Neural cell (in vitro differentiated cells): ENCODE measurements around the gene LRRC71. TPM values are rescaled to one million over a fixed set of nuclear protein-coding genes. Genes with fewer than 3 reads are reported as not detected.

ENCODE experiments used
- H2AFZ ChIP-seq: fragments of 200-600, 300-800 bp; sonication (generic), shearing (Covaris generic); 2 replicates; pipeline ENCODE4 v1.6.0; 2014; ENCODE audit warnings: low read depth, mild to moderate bottlenecking, antibody characterized with exemption, low read length, moderate library complexity
- H3F3A ChIP-seq: fragments of 200-600 bp; shearing (Covaris generic); 2 replicates; pipeline ENCODE4 v1.6.1; 2016; ENCODE audit warnings: mild to moderate bottlenecking, moderate library complexity, mixed read lengths, antibody characterized with exemption, low read length; ENCODE audit not compliant: insufficient read depth, poor library complexity, severe bottlenecking
- H3K27ac ChIP-seq: fragments of 200-600, 300-800 bp; sonication (generic), shearing (Covaris generic); 2 replicates; pipeline ENCODE4 v1.5.1; 2014; ENCODE audit warnings: mild to moderate bottlenecking, low read length, moderate library complexity
- H3K27me3 ChIP-seq: fragments of 300-800, 200-600 bp; sonication (generic), shearing (Covaris generic); 2 replicates; pipeline ENCODE4 v1.6.0; 2014; ENCODE audit warnings: mild to moderate bottlenecking, low read depth, low read length, moderate library complexity; ENCODE audit not compliant: insufficient read depth
- H3K36me3 ChIP-seq: fragments of 300-800, 200-600 bp; sonication (generic), shearing (Covaris generic); 2 replicates; pipeline ENCODE4 v1.5.1; 2014; ENCODE audit warnings: mild to moderate bottlenecking, antibody characterized with exemption, low read length, moderate library complexity; ENCODE audit not compliant: insufficient read depth
- H3K4me2 ChIP-seq: fragments of 300-800, 200-600 bp; sonication (generic), shearing (Covaris generic); 2 replicates; pipeline ENCODE4 v1.6.0; 2014; ENCODE audit warnings: mild to moderate bottlenecking, low read length
- H3K4me3 ChIP-seq: fragments of 300-800, 200-600 bp; sonication (generic), shearing (Covaris generic); 2 replicates; pipeline ENCODE4 v1.5.1; 2014; ENCODE audit warnings: mild to moderate bottlenecking, low read length, moderate library complexity
- H3K79me2 ChIP-seq: fragments of 200-600 bp; shearing (Covaris generic); replicated peaks from 2 replicates; pipeline ENCODE4 v1.6.0; 2014; ENCODE audit warnings: mild to moderate bottlenecking, low read length, moderate library complexity; ENCODE audit not compliant: insufficient read depth
- H3K9ac ChIP-seq: fragments of 300-800, 200-600 bp; sonication (generic), shearing (Covaris generic); 2 replicates; pipeline ENCODE4 v1.6.1; 2016; ENCODE audit warnings: mild to moderate bottlenecking, low read length, mixed read lengths
- H3K9me2 ChIP-seq: fragments of 200-600 bp; shearing (Covaris generic); 2 replicates; pipeline ENCODE4 v1.6.1; 2016; ENCODE audit warnings: mild to moderate bottlenecking, low read length, mixed read lengths; ENCODE audit not compliant: insufficient read depth
- H3K9me3 ChIP-seq: fragments of 200-600, 300-800 bp; sonication (generic), shearing (Covaris generic); 2 replicates; pipeline ENCODE4 v1.6.1; 2016; ENCODE audit warnings: mild to moderate bottlenecking, mixed run types, low read length, moderate library complexity, mixed read lengths
- H4K20me1 ChIP-seq: fragments of 200-600 bp; shearing (Covaris generic); 2 replicates; pipeline ENCODE4 v1.6.1; 2016; ENCODE audit warnings: mild to moderate bottlenecking, mixed run types; ENCODE audit not compliant: insufficient read depth
- EP300 ChIP-seq: fragments of 450-650 bp; conservative IDR thresholded peaks from 2 replicates; pipeline ENCODE4 v1.6.1; 2014; ENCODE audit warnings: antibody characterized with exemption, mild to moderate bottlenecking, moderate library complexity; ENCODE audit not compliant: poor library complexity, severe bottlenecking
- EZH2 ChIP-seq: fragments of 200-600, 300-800 bp; shearing (Covaris generic), sonication (generic); IDR thresholded peaks from 2 replicates; pipeline ENCODE4 v1.6.1; 2014; ENCODE audit warnings: antibody characterized with exemption, low read length, borderline replicate concordance, mild to moderate bottlenecking; ENCODE audit not compliant: insufficient read depth, poor library complexity, severe bottlenecking
- MXI1 ChIP-seq: fragments of 450-650 bp; conservative IDR thresholded peaks from 2 replicates; pipeline ENCODE4 v1.6.1; 2014; ENCODE audit warnings: antibody characterized with exemption, mild to moderate bottlenecking; ENCODE audit not compliant: poor library complexity, severe bottlenecking
- POLR2AphosphoS5 ChIP-seq: IDR thresholded peaks from 2 replicates; pipeline ENCODE4 v1.6.1; 2012
- RAD21 ChIP-seq: fragments of 450-650 bp; conservative IDR thresholded peaks from 2 replicates; pipeline ENCODE4 v1.6.1; 2014; ENCODE audit warnings: antibody characterized with exemption, mild to moderate bottlenecking, moderate library complexity
- SMC3 ChIP-seq: fragments of 450-650 bp; conservative IDR thresholded peaks from 2 replicates; pipeline ENCODE4 v1.6.1; 2014; ENCODE audit warnings: antibody characterized with exemption, mild to moderate bottlenecking, moderate library complexity; ENCODE audit not compliant: poor library complexity
- TAF1 ChIP-seq: IDR thresholded peaks from 2 replicates; pipeline ENCODE4 v1.6.1; 2012; ENCODE audit warnings: low read depth
- polyA plus RNA-seq: library from polyadenylated mRNA; depleted of rRNA; stranded (reverse); fragments of >200 nt; gene quantifications from 2 replicates; pipeline ENCODE4 v1.2.3, GENCODE V29; 2014
- TF ChIP-seq, protein P1 (sequence below): IDR thresholded peaks from 2 replicates; pipeline ENCODE4 v1.6.1; 2012; ENCODE audit warnings: borderline replicate concordance
- TF ChIP-seq, protein P2 (sequence below): fragments of 450-650 bp; IDR thresholded peaks from 2 replicates; pipeline ENCODE4 v1.5.1; 2014; ENCODE audit warnings: antibody characterized with exemption, mild to moderate bottlenecking, moderate library complexity; ENCODE audit not compliant: poor library complexity, severe bottlenecking

LRRC71 gene
- polyA plus RNA-seq, 1 donor from 2014 or later = not detected

DNA sequence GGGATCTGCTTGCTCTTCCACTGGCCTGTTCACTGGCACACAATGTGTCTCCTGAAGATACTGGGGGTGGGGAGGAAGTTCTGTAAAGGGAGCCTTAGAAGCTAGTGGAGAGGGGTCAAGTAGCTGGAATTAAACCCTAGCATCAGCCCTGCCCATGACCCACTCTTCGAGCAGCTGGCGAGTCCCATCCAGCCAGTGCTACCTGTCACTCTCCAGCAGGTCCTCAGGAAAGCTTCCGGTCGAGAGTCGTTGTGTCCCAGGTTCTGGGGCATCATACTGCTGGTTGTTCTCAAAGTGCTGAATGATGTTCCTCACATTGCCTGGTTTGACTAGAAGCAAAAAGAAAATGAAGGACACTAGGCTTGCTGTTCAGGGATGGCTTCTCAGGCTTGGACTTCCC, 30.9 kb downstream of the LRRC71 start:
- Histone ChIP-seq H2AFZ (no peak overlapping the region), H3K9me2 (no peaks in the 10 kb centered on the region), H3K36me3 (no peaks in the 10 kb centered on the region), H3K27ac (no peak overlapping the region), H3K79me2 (no peaks in the 10 kb centered on the region), H3K4me3 (no peak overlapping the region), H3K27me3 (no peaks in the 10 kb centered on the region), H4K20me1 (no peaks in the 10 kb centered on the region), H3K9ac (no peak overlapping the region), H3K9me3 (no peaks in the 10 kb centered on the region), H3F3A (no peaks in the 10 kb centered on the region), H3K4me2 (no peak overlapping the region)
- TF ChIP-seq, protein P1, sequence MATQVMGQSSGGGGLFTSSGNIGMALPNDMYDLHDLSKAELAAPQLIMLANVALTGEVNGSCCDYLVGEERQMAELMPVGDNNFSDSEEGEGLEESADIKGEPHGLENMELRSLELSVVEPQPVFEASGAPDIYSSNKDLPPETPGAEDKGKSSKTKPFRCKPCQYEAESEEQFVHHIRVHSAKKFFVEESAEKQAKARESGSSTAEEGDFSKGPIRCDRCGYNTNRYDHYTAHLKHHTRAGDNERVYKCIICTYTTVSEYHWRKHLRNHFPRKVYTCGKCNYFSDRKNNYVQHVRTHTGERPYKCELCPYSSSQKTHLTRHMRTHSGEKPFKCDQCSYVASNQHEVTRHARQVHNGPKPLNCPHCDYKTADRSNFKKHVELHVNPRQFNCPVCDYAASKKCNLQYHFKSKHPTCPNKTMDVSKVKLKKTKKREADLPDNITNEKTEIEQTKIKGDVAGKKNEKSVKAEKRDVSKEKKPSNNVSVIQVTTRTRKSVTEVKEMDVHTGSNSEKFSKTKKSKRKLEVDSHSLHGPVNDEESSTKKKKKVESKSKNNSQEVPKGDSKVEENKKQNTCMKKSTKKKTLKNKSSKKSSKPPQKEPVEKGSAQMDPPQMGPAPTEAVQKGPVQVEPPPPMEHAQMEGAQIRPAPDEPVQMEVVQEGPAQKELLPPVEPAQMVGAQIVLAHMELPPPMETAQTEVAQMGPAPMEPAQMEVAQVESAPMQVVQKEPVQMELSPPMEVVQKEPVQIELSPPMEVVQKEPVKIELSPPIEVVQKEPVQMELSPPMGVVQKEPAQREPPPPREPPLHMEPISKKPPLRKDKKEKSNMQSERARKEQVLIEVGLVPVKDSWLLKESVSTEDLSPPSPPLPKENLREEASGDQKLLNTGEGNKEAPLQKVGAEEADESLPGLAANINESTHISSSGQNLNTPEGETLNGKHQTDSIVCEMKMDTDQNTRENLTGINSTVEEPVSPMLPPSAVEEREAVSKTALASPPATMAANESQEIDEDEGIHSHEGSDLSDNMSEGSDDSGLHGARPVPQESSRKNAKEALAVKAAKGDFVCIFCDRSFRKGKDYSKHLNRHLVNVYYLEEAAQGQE = no peak
- TF ChIP-seq TAF1 (no peak), EZH2 (no peak), POLR2AphosphoS5 (no peak)
- TF ChIP-seq, protein P2, sequence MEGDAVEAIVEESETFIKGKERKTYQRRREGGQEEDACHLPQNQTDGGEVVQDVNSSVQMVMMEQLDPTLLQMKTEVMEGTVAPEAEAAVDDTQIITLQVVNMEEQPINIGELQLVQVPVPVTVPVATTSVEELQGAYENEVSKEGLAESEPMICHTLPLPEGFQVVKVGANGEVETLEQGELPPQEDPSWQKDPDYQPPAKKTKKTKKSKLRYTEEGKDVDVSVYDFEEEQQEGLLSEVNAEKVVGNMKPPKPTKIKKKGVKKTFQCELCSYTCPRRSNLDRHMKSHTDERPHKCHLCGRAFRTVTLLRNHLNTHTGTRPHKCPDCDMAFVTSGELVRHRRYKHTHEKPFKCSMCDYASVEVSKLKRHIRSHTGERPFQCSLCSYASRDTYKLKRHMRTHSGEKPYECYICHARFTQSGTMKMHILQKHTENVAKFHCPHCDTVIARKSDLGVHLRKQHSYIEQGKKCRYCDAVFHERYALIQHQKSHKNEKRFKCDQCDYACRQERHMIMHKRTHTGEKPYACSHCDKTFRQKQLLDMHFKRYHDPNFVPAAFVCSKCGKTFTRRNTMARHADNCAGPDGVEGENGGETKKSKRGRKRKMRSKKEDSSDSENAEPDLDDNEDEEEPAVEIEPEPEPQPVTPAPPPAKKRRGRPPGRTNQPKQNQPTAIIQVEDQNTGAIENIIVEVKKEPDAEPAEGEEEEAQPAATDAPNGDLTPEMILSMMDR = no peak

DNA sequence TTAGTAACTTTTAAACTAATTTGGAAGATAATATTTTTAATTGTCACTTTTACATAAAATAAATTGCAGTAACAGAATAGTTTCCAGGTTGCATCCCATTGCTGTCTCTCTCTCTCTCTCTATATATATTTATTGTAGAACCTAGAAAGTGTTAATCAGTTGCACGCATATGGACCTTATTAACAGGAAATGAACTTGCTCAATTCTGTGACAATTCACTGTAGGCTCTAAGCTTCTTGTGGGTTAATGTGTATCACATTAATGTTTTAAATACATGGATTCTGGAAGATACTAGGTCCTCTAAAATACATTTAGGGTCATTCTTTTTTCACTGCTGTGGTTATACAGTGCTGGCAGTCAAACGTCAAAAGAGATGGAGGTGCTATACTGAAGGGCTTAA, 33.1 kb downstream of the LRRC71 start:
- no peaks in the 10 kb centered on the region for H3F3A ChIP-seq
- no peak overlapping the region for H2AFZ ChIP-seq
- no peaks in the 10 kb centered on the region for H3K79me2 ChIP-seq
- no peak for TF ChIP-seq EP300
- TF ChIP-seq POLR2AphosphoS5 = no peak
- TF ChIP-seq, protein P2 = no peak
- TF ChIP-seq MXI1 = no peak
- TF ChIP-seq SMC3 = no peak
- no peak for TF ChIP-seq TAF1
- TF ChIP-seq EZH2 = no peak
- TF ChIP-seq, protein P1 = no peak
- TF ChIP-seq RAD21 = no peak
- no peak overlapping the region for H3K9ac ChIP-seq
- no peak overlapping the region for H3K4me2 ChIP-seq
- no peak overlapping the region for H3K4me3 ChIP-seq
- H3K27ac ChIP-seq = no peak overlapping the region
- no peaks in the 10 kb centered on the region for H3K36me3 ChIP-seq
- H4K20me1 ChIP-seq = no peaks in the 10 kb centered on the region
- H3K9me3 ChIP-seq = no peaks in the 10 kb centered on the region
- no peaks in the 10 kb centered on the region for H3K9me2 ChIP-seq
- no peaks in the 10 kb centered on the region for H3K27me3 ChIP-seq
